Central memory CD8-positive, alpha-beta T cell (primary cell): ENCODE measurements around the gene CRACDL.
A peak's percentile ranks its signal among the peaks of the same experiment; 100 is the strongest.

Experiments
- ATAC-seq: fragments of 150-1000 bp; cut with Tn5 transposase; replicated peaks from 2 replicates; pipeline ENCODE4 v1.10.0; 2022; ENCODE audit warnings: mild to moderate bottlenecking, moderate FRiP score, moderate number of reproducible peaks; ENCODE audit not compliant: poor library complexity, severe bottlenecking; ENCODE audit errors: extremely low read depth
- DNase-seq, 2 donors: peaks; one replicate each; pipeline ENCODE4 v3.0.0; 2021; ENCODE audit warnings: low spot score in 2 of 2
- H3K27ac Mint-ChIP-seq: one replicate; pipeline ENCODE4 v1.8.0; 2022; ENCODE audit warnings: low read depth, mild to moderate bottlenecking, moderate library complexity, mixed read lengths
- H3K27me3 Mint-ChIP-seq: one replicate; pipeline ENCODE4 v1.8.0; 2022; ENCODE audit warnings: mixed read lengths
- H3K36me3 Mint-ChIP-seq: one replicate; pipeline ENCODE4 v1.8.0; 2022; ENCODE audit warnings: mild to moderate bottlenecking, moderate library complexity, mixed read lengths; ENCODE audit not compliant: insufficient read depth
- H3K4me1 Mint-ChIP-seq: one replicate; pipeline ENCODE4 v1.8.0; 2022; ENCODE audit warnings: mixed read lengths
- H3K4me3 Mint-ChIP-seq: one replicate; pipeline ENCODE4 v1.8.0; 2022; ENCODE audit warnings: mild to moderate bottlenecking, moderate library complexity, mixed read lengths
- H3K9me3 Mint-ChIP-seq: one replicate; pipeline ENCODE4 v1.8.0; 2022; ENCODE audit warnings: mixed read lengths

The CRACDL gene

DNA sequence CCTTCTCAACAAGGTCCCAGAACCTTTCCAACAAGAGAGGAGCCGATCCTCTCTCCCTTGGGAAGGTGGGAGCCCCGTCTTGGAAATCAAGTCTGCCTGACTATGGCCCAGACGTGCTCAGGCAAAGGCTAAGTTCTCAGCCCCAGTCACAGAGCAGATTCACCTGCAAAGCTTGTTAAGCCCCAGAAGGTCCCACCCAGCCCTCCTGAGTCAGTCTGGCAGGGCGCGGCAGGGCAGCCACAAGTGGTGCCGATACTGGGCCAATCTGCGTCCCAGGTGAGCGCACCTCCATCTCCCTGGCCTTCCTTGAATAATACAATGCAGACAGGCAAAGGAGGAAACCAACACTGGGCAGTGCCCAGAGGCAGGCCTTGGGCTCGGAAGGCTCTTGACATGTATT lies 15.0 kb downstream of the CRACDL start:
- ATAC-seq: no peak
- no peaks in the 10 kb centered on the region for H3K36me3 Mint-ChIP-seq
- H3K4me3 Mint-ChIP-seq: no peak overlapping the region
- no peak overlapping the region for H3K27ac Mint-ChIP-seq
- no peak for DNase-seq
- peaks cover 61% of the 10 kb centered on the region for H3K27me3 Mint-ChIP-seq
- no peaks in the 10 kb centered on the region for H3K4me1 Mint-ChIP-seq
- no peaks in the 10 kb centered on the region for H3K9me3 Mint-ChIP-seq

DNA sequence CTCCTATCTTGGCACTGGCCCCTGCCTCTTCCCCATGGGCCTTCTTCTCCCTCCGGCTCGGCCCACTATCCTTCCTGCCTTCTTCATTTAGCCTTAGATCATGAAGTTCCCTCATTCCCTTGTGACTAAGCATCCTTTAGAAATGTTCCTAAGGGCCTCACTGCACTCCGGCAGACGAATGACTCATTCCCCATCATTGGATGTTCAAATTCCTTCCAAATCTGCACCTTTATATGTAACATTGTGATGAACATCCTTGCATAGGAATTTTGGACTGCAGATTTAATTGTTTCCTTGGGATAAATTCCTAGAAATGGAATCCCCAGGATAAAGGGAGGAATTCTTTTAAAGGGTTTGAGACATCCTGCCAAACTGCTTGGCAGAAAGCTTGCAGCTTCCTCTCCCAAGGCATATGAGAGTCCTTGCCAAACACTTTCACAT lies 19.0 kb downstream of the CRACDL start:
- no peak overlapping the region for H3K27ac Mint-ChIP-seq
- ATAC-seq: no peak
- DNase-seq: no peak
- H3K27me3 Mint-ChIP-seq: peaks cover 83% of the 10 kb centered on the region
- peaks cover 14% of the 10 kb centered on the region for H3K4me1 Mint-ChIP-seq
- no peak overlapping the region for H3K4me3 Mint-ChIP-seq
- no peaks in the 10 kb centered on the region for H3K9me3 Mint-ChIP-seq
- H3K36me3 Mint-ChIP-seq: no peaks in the 10 kb centered on the region

DNA sequence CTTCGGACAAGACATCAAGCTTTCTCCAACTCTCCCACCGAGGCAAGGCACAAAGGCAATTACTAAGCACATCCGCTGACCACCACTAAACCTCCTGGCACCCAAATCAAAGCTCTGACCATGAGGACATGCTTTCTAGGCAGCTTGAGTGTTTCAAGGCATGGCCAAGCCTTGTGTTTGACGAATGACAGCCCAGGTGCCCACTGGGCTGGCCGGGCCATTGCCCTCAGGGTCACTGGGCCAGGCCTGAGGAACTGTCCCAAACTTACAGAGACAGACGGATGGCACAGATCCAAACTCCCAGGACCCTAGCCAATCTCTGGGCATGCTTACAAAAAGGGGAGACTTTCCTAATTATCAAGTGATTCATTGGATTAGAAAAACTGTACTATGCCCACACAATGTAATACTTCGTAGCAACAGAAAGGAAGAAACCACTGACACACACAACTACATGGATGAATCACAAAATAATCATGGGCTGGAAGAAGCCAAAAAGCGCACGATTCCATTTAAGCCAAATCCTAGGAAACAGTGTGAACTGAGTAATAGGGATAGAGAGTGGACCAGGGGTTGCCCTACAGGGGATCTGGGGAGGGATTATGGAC lies 20.2 kb downstream of the CRACDL start:
- no peaks in the 10 kb centered on the region for H3K36me3 Mint-ChIP-seq
- peaks cover 24% of the 10 kb centered on the region for H3K4me1 Mint-ChIP-seq
- H3K27ac Mint-ChIP-seq: no peak overlapping the region
- H3K27me3 Mint-ChIP-seq: peaks cover 72% of the 10 kb centered on the region
- DNase-seq (no peak), ATAC-seq (no peak)
- H3K9me3 Mint-ChIP-seq: no peaks in the 10 kb centered on the region
- no peak overlapping the region for H3K4me3 Mint-ChIP-seq

DNA sequence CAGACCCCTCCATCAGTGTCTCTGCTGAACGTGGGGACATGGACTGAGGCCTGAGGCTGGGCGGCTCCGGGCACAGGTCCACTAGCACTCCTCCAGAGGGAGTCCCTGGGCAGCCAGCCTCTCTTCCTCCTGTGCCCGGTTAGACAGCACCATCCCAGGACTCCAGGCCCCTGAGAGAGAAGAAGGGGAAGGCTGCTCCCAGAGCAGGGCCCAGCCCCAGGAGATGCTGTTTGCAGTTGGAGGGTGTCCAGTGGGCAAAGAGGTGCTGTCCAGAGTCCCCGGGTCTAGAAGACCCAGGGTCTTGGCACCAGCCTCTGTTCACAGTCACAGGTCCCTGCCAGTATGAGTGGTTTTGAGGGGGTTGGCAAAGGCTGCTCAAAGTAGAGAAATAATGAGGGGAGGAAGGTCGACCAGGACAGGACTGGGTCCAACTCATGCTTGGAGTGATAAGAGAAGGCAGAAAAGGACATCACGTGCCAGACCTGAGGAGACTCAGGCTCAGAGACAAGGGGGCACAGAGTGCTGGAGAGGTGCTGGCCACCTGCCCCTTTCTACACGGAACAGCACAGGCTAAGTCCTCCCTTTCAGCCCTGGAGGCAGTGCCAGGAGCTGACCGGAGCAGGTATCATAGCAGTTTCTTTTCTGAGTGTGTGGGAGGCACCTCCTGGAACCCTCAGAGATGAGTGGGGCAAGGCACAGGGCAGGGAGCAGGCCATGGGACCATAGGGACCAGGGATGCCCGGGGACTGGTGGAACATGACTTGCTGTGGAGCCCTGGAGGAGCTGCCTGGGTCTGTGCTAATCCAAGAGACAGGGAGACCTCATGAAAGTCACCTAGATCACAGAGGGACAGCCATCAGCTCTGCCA lies 21.1 kb downstream of the CRACDL start:
- ATAC-seq (no peak), DNase-seq (no peak)
- H3K27ac Mint-ChIP-seq: no peak overlapping the region
- H3K4me1 Mint-ChIP-seq: peaks cover 24% of the 10 kb centered on the region
- H3K4me3 Mint-ChIP-seq: no peak overlapping the region
- no peaks in the 10 kb centered on the region for H3K9me3 Mint-ChIP-seq
- H3K36me3 Mint-ChIP-seq: no peaks in the 10 kb centered on the region
- peaks cover 63% of the 10 kb centered on the region for H3K27me3 Mint-ChIP-seq

DNA sequence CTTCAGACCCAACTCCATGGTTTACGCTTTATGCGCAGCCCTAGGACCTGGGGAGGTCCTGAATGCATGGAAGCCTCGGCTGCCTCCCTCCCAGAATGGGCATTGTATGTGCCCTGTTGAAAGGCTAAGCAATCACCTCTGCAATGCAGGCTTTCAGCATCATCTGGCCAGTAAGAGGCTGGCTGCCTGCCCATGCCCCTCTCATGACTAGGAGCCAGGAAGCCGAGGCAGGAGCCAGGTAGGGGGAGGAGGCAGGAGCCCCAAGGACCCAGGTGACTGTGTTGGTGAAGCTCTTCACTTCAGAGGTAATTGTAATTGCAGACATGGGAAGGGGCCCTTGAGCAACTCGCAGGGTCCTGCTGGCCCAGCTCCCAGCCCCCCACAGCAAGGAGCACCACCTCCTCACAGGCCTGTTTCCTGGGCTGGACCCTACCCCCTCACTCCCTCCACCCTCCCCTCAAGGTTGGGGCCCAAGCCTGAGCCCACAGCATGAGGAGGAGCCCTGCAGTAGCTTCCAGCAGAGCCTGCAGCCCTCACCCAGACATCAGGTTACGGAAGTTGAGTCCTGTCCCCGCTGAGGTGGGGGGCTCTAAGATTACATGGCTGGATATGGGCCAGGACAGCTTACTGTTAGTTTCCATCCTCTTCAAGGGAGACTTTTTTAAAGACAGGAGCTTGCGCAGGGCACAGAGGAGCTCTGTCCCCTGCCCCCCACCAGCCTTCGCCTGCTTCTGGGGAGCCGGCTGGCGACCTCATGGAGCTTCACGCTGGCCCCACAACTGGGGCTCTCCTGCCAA lies 21.9 kb downstream of the CRACDL start:
- ATAC-seq (no peak), DNase-seq (no peak)
- Mint-ChIP-seq H3K27me3 (peaks cover 63% of the 10 kb centered on the region), H3K9me3 (no peaks in the 10 kb centered on the region), H3K27ac (no peak overlapping the region), H3K4me3 (no peak overlapping the region), H3K36me3 (no peaks in the 10 kb centered on the region), H3K4me1 (peaks cover 28% of the 10 kb centered on the region)

DNA sequence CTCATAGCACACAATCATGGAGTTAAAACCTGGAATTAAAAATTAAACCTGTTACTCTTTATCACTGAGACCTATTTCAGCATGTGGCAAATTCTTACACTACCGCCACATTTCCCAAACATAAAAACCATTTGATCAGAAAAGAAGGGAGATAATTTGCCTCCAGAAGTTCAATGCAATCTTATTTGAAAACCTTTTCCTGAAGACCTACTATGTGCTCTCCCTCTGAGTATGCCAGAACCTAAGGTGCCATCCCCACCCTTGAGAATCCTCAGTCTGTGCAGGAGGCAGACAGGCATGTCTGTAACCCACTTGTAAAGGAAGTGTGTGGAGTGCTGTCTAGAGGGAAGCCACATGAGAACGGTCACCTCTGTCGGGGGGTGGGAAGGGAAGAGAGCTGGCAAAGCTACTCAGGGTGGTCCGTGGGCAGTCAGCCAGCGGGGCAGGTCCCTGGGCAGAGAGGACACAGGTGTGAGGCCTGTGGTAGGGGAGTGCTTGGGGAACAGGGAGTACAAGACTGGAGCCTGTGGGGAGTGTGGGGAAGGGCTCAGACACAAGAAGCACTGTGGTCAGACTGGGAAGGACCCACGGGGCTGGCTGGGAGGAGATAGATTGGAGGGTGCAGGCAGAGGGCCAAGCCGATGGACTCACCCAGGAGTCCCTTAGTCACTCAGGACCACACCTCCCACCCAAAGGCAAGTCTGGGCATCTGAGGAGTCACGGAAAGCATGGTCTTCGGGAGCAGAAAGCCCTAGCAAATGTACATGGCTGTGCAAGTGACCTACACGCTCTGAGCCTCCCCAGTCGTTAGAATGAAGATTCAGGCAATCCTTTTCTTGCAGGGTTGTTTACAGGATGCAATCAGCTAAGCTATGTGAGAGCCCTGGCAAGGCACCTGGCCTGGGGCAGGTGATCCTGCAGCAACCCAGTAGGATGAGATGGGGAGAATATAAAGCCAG lies 22.8 kb downstream of the CRACDL start:
- no peak overlapping the region for H3K4me3 Mint-ChIP-seq
- no peaks in the 10 kb centered on the region for H3K36me3 Mint-ChIP-seq
- no peak for ATAC-seq
- no peak for DNase-seq
- H3K27ac Mint-ChIP-seq: no peak overlapping the region
- peaks cover 63% of the 10 kb centered on the region for H3K27me3 Mint-ChIP-seq
- H3K4me1 Mint-ChIP-seq: peaks cover 32% of the 10 kb centered on the region
- H3K9me3 Mint-ChIP-seq: no peaks in the 10 kb centered on the region

DNA sequence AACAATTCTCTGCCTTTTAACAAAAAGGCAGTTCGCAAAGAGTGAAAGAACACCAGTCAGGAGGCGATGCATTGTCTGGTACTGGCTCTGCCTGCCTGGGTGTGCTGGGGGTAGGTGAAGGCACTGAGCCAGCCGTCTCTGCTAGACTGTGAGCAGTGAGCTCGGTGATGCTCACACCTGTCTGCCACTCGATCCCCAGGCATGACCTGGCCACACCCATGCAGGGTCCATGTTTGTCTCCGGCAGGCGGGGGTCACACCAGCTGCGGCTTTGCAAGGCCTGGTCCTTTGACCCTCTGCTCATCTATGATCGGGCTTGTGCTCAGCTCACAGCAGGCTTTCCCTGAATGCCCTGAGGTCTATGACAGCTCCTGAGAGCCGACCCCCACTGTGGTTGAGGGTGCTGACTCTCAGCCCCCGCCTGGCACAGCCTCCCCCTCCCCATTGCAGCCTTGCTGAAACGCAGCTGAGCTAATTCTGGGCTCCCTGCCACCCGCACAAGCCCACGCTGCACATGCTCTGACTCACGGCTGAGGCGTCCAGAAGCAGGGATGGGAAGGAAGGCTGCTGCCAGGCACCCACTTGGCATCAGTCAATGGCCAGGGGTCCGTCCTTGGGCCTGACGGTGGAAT lies 23.7 kb downstream of the CRACDL start:
- Mint-ChIP-seq H3K4me1 (peaks cover 32% of the 10 kb centered on the region), H3K36me3 (no peaks in the 10 kb centered on the region), H3K27me3 (peaks cover 69% of the 10 kb centered on the region), H3K4me3 (peak overlapping the region; percentile 48), H3K9me3 (no peaks in the 10 kb centered on the region), H3K27ac (no peak overlapping the region)
- ATAC-seq: peak; percentile 15
- DNase-seq: no peak

DNA sequence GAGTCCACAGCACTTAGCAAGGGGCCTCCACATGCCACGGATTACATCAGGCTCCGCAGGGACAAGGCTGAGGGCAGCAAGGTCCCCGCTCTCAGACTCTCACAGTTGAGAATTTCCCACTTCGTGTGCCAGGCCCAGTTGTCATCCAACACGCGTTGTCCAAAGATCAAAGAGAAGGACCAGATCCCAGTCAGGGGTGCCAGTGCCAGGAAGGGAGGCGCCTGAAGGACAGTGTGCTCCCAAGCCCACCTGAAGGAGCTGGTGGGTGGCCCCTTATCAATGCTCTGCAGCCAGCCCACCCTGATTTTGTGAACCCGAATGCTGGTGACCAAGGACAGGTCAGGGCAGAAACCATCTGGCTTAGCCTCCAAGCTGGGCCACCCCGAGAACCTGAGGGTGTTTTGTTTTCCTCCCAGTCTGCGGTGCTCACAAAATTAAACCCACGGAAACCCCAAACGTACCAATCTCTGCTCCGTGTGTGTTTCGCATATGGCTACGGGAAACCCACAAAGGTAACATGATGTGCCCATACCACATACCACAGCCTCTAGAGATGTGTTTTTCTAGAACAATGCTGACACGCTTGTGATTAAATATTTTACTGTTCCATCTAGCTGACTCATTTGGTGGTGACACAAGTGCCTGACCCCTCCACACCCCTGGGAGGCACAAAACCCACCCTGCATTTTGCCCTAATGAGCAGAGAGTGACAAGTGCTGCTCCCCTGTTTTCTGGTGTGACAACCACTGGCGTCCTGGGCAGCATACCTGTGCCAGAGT lies 24.5 kb downstream of the CRACDL start:
- H3K4me1 Mint-ChIP-seq: peaks cover 32% of the 10 kb centered on the region
- peaks cover 64% of the 10 kb centered on the region for H3K27me3 Mint-ChIP-seq
- H3K27ac Mint-ChIP-seq: peak overlapping the region; percentile 25
- ATAC-seq (peak; percentile 81), DNase-seq (no peak)
- no peaks in the 10 kb centered on the region for H3K36me3 Mint-ChIP-seq
- H3K9me3 Mint-ChIP-seq: no peaks in the 10 kb centered on the region
- peak overlapping the region; percentile 48 for H3K4me3 Mint-ChIP-seq

DNA sequence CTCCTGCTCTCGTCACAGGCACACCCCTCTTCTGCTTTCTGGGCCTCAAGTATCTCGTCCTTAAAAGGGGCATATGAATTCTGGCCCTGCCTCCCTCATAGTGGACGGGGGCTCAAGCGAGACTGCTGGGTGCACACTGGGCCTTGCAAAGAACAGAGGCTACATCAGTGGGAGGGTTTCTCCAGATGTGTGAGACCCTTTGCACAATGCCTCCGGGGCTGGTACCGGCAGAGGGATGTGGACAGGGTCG lies 25.0 kb downstream of the CRACDL start:
- peaks cover 32% of the 10 kb centered on the region for H3K4me1 Mint-ChIP-seq
- ATAC-seq (no peak), DNase-seq (no peak)
- H3K36me3 Mint-ChIP-seq: no peaks in the 10 kb centered on the region
- H3K27ac Mint-ChIP-seq: peak overlapping the region; percentile 25
- H3K27me3 Mint-ChIP-seq: peaks cover 60% of the 10 kb centered on the region
- no peaks in the 10 kb centered on the region for H3K9me3 Mint-ChIP-seq
- H3K4me3 Mint-ChIP-seq: no peak overlapping the region

DNA sequence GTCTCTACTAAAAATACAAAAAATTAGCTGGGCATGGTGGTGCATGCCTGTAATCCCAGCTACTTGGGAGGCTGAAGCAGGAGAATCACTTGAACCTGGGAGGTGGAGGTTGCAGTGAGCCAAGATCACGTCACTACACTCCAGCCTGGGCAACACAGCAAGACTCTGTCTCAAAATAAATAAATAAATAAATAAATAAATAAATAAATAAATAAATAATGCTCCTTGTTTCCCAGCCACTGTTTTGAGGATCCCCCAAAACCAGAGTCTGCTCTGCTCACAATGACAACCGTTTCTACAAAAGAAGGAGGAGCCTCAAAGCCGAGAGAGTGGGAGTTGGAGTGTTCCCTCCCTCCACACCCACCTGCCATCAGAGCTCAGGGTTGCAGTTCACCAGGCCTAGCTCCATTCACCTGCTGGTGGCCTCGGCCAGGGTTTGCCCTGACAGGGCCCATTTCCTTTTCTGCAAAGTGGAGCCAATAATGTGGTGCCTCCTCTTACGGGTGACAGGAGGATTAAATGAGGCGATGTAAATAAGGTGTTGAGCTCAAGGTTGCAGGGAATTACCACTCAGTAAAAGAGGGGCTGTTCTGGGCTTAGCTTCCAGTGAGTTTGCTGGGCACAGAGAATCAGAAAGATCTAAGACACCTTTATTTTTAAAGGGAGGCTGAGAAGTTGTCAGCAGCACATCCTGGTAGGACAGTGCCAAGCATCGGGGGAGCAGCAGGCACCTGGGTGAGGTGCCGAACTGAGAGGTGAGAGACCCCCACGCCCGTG lies 25.5 kb downstream of the CRACDL start:
- no peak overlapping the region for H3K4me3 Mint-ChIP-seq
- H3K36me3 Mint-ChIP-seq: no peaks in the 10 kb centered on the region
- H3K9me3 Mint-ChIP-seq: no peaks in the 10 kb centered on the region
- peaks cover 32% of the 10 kb centered on the region for H3K4me1 Mint-ChIP-seq
- ATAC-seq (no peak), DNase-seq (no peak)
- peak overlapping the region; percentile 25 for H3K27ac Mint-ChIP-seq
- peaks cover 55% of the 10 kb centered on the region for H3K27me3 Mint-ChIP-seq
